NT2/D1 (cell line): Measurements from ENCODE around the gene SPSB2.
"Not testable (repeated sequence)": the region's sequence is repeated elsewhere in the genome, so short reads cannot be mapped to it uniquely, and the experiment has no call there.

Experiments used
- DNase-seq: peaks from one replicate; pipeline ENCODE4 v3.0.0-alpha.2; 2011; ENCODE audit warnings: low read depth, low spot score
- H3K27me3 ChIP-seq: 2 replicates; pipeline ENCODE4 v1.6.0; 2011; ENCODE audit warnings: mild to moderate bottlenecking; ENCODE audit not compliant: insufficient read length, insufficient read depth
- H3K36me3 ChIP-seq: 2 replicates; pipeline ENCODE4 v1.6.1; 2011; ENCODE audit warnings: mild to moderate bottlenecking, low read length, mixed read lengths; ENCODE audit not compliant: insufficient read depth, insufficient read length
- H3K4me1 ChIP-seq: 2 replicates; pipeline ENCODE4 v1.5.1; 2011; ENCODE audit not compliant: insufficient read depth, insufficient read length
- H3K4me3 ChIP-seq: 2 replicates; pipeline ENCODE4 v1.5.1; 2011; ENCODE audit warnings: low read depth; ENCODE audit not compliant: insufficient read length
- H3K9ac ChIP-seq: 2 replicates; pipeline ENCODE4 v1.6.0; 2011; ENCODE audit warnings: low read depth; ENCODE audit not compliant: insufficient read length
- H3K9me3 ChIP-seq: 2 replicates; pipeline ENCODE4 v1.5.1; 2011; ENCODE audit warnings: mild to moderate bottlenecking, low read length; ENCODE audit not compliant: insufficient read depth
- SUZ12 ChIP-seq: IDR thresholded peaks from 2 replicates; pipeline ENCODE4 v1.6.1; 2011; ENCODE audit not compliant: insufficient read length, insufficient read depth; ENCODE audit errors: extremely low read depth
- YY1 ChIP-seq: IDR thresholded peaks from 2 replicates; pipeline ENCODE4 v1.6.1; 2011; ENCODE audit not compliant: insufficient read length, insufficient read depth
- ZNF274 ChIP-seq: IDR thresholded peaks from 2 replicates; pipeline ENCODE4 v1.6.1; 2011; ENCODE audit warnings: mild to moderate bottlenecking, low read depth, low read length

Gene SPSB2

GRCh38 chr12:6884539-6884938 lies 11.4 kb upstream of the SPSB2 start:
- Histone ChIP-seq H3K4me3 (no peak overlapping the region), H3K9me3 (no peaks in the 10 kb centered on the region), H3K4me1 (peaks cover 26% of the 10 kb centered on the region), H3K36me3 (peaks cover 19% of the 10 kb centered on the region), H3K9ac (no peak overlapping the region), H3K27me3 (no peaks in the 10 kb centered on the region)
- DNase-seq, result no peak
- TF ChIP-seq SUZ12 (no peak), ZNF274 (no peak), YY1 (no peak)

DNA sequence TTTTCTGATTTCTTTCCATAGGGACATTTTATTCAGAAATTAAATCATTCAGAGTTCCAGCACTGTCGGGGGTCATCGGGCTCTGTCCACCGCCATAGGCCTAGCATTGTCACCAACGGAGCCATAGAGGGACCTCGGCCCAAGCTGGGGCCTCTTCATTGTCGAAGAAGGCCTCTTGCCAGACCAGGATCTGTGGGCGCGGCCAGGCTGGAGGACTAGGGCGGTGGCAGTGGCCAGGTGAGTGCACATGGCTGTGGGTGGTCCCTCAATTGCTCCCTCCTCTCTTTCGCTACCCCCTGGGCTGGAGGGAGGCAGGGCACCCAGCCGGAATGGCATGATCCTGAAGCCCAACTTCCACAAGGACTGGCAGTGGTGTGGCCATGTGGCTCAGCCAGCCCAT lies 10.6 kb upstream of the SPSB2 start:
- Histone ChIP-seq H3K4me3 (no peak overlapping the region), H3K9me3 (no peaks in the 10 kb centered on the region), H3K36me3 (peaks cover 19% of the 10 kb centered on the region), H3K27me3 (no peaks in the 10 kb centered on the region), H3K4me1 (peaks cover 25% of the 10 kb centered on the region), H3K9ac (peak overlapping the region; percentile 0)
- TF ChIP-seq SUZ12 (no peak), YY1 (no peak), ZNF274 (no peak)
- no peak for DNase-seq

DNA sequence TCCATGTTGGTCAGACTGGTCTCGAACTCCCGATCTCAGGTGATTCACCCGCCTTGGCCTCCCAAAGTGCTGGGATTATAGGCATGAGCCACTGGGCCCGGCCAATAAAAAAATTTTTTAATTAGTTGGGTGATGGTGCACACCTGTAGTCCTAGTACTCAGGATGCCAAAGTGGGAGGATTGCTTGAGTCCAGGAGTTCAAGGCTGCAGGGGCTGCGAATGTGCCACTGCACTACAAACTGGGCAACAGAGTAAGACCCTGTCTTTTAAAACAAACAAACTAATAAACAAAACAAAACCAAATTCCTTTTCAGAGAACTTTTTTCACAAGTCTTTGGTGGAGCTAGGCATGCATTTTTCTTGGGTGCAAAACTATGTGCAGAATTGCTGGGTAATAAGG lies 10.1 kb upstream of the SPSB2 start:
- Histone ChIP-seq H3K36me3 (peaks cover 19% of the 10 kb centered on the region), H3K27me3 (no peaks in the 10 kb centered on the region), H3K4me1 (peaks cover 23% of the 10 kb centered on the region), H3K4me3 (no peak overlapping the region), H3K9me3 (no peaks in the 10 kb centered on the region), H3K9ac (no peak overlapping the region)
- no peak for TF ChIP-seq ZNF274
- TF ChIP-seq YY1, result no peak
- no peak for TF ChIP-seq SUZ12
- no peak for DNase-seq

- H3K9me3 ChIP-seq, H3K4me3 ChIP-seq, DNase-seq, H3K27me3 ChIP-seq: not testable (repeated sequence)
- peaks cover 29% of the 10 kb centered on the region for H3K36me3 ChIP-seq
- peak overlapping the region; percentile 22 for H3K9ac ChIP-seq
- peaks cover 17% of the 10 kb centered on the region for H3K4me1 ChIP-seq
These were observed 6.7 kb upstream of the SPSB2 start for GRCh38 chr12:6879824-6880223.

DNA sequence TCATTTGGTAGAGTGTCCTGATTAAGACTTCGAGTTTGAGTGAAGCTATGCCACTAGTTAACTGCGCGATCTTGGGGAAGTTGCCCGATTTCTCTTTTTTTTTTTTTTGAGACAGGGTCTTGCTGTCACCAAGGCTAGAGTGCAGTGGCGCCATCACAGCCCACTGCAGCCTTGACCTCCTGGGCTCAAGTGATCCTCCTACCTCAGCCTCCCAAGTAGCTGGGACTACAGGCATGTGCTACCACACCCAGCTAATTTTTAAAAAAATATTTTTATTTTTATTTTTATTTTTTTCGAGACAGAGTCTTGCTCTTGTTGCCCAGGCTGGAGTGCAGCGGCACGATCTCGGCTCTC lies 889 bp upstream of the SPSB2 start:
- Histone ChIP-seq H3K4me3 (peak overlapping the region; percentile 61), H3K9ac (peak overlapping the region; percentile 84), H3K36me3 (peaks cover 44% of the 10 kb centered on the region), H3K4me1 (peaks cover 27% of the 10 kb centered on the region)
- not testable (repeated sequence) for DNase-seq, H3K27me3 ChIP-seq, H3K9me3 ChIP-seq

DNA sequence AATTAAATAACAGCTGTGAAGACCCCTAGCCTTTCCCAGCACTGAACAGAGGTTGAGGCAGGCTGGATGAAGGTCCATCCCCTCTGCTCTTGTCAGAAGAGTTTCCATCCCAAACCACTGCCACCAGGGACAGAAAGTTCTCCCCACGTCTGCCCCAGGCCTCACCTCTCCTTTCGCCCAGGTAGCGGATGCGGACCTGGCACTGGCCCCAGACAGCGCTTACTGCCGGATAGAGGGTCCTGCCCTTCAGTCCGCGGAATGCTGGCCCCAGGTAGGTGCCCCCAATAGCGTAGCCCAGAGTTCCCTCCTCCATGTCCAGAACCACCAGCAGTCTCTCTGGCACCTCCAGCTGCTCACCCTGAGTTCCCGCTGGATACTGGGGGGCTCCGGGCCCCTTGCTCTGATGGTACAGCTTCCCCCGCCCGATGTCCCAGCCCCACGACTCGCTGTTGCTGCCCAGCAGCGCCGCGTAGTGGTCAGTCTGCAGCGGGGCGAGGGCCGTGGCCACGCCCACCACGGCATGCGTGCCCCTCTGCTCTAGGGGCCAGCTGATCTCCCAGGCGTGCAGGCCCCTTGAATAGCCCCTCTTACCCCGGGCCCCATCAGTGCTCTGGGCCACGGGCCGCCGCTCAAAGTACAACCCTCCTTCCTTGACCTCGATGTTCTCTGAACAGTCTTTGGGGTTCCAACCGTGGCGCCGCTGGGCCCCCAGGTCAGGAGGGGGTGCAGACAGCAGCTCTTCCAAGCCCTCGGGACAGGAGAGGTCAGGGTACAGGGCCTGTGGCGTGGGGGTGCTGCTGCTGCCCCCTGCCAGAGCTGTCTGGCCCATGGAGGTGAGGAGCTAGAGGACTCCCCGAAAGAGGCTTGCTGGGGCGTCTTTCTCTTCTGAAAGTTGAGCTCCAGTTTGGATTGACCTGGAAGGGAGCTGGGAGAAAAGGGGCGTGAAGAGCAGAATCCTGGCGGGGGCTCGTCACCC lies 742 bp downstream of the SPSB2 start:
- DNase-seq, result peak; percentile 95
- Histone ChIP-seq H3K27me3 (no peaks in the 10 kb centered on the region), H3K36me3 (peaks cover 56% of the 10 kb centered on the region), H3K9me3 (no peaks in the 10 kb centered on the region), H3K9ac (peak overlapping the region; percentile 99), H3K4me1 (peaks cover 28% of the 10 kb centered on the region), H3K4me3 (peak overlapping the region; percentile 98)
- TF ChIP-seq YY1, result no peak
- TF ChIP-seq ZNF274, result no peak
- no peak for TF ChIP-seq SUZ12

GRCh38 chr12:6871052-6871957 lies 1.8 kb downstream of the SPSB2 start:
- Histone ChIP-seq H3K4me1 (peaks cover 33% of the 10 kb centered on the region), H3K9ac (peak overlapping the region; percentile 99), H3K4me3 (peak overlapping the region; percentile 98), H3K27me3 (no peaks in the 10 kb centered on the region), H3K36me3 (peaks cover 54% of the 10 kb centered on the region), H3K9me3 (no peaks in the 10 kb centered on the region)
- TF ChIP-seq ZNF274 (no peak), YY1 (no peak), SUZ12 (no peak)
- no peak for DNase-seq

DNA sequence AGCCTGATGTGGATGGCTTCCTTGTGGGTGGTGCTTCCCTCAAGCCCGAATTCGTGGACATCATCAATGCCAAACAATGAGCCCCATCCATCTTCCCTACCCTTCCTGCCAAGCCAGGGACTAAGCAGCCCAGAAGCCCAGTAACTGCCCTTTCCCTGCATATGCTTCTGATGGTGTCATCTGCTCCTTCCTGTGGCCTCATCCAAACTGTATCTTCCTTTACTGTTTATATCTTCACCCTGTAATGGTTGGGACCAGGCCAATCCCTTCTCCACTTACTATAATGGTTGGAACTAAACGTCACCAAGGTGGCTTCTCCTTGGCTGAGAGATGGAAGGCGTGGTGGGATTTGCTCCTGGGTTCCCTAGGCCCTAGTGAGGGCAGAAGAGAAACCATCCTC lies 2.8 kb downstream of the SPSB2 start:
- H3K9me3 ChIP-seq, H3K4me3 ChIP-seq, DNase-seq, H3K27me3 ChIP-seq: not testable (repeated sequence)
- Histone ChIP-seq H3K36me3 (peaks cover 56% of the 10 kb centered on the region), H3K9ac (peak overlapping the region; percentile 99), H3K4me1 (peaks cover 41% of the 10 kb centered on the region)
